Upper lobe of right lung (tissue), 1 donor: ENCODE data around the gene GPS2. TPM values are rescaled to one million over a fixed set of nuclear protein-coding genes. Genes with fewer than 3 reads are reported as not detected.
A peak's percentile ranks its signal among the peaks of the same experiment; 100 is the strongest.

Experiments
- ATAC-seq: fragments of 200-7000 bp; cut with Tn5 transposase; one replicate; pipeline ENCODE4 v1.9.1; 2020; ENCODE audit warnings: mild to moderate bottlenecking, moderate library complexity
- DNase-seq: peaks from one replicate; pipeline ENCODE4 v3.0.0-alpha.2; 2020
- H3K27ac ChIP-seq: fragments of 200-600 bp; one replicate; pipeline ENCODE4 v1.8.0; 2022
- H3K27me3 ChIP-seq: fragments of 200-600 bp; one replicate; pipeline ENCODE4 v1.8.0; 2022; ENCODE audit warnings: mild to moderate bottlenecking
- H3K36me3 ChIP-seq: fragments of 200-600 bp; one replicate; pipeline ENCODE4 v1.8.0; 2022
- H3K4me1 ChIP-seq: fragments of 200-600 bp; one replicate; pipeline ENCODE4 v1.8.0; 2022
- H3K4me3 ChIP-seq: fragments of 200-600 bp; one replicate; pipeline ENCODE4 v1.8.0; 2022; ENCODE audit warnings: mild to moderate bottlenecking
- H3K9me3 ChIP-seq: fragments of 200-600 bp; one replicate; pipeline ENCODE4 v1.8.0; 2022
- CTCF ChIP-seq: fragments of 200-600 bp; IDR thresholded peaks from one replicate; pipeline ENCODE4 v1.8.0; 2022; ENCODE audit warnings: antibody characterized with exemption
- intact Hi-C: fragments of 100-400 bp; cut with DNase I; formaldehyde crosslinking; loops from one replicate; pipeline ENCODE4 v1.11.0; 2022
- total RNA-seq: library from RNA; stranded (reverse); fragmentation: NEBNext Ultra II Directional; extraction: Animal tissue kit (Norgen Biotek cat#: 25700); gene quantifications from one replicate; pipeline ENCODE4 v1.2.1, GENCODE V29; 2021
- donor health status: DM: no; HTN: yes; CAD: no; lungs with severe emphysema.

The GPS2 gene
- total RNA-seq, 1 donor from 2014 or later = 62.9 TPM

- Histone ChIP-seq H3K27ac (no peak overlapping the region), H3K4me1 (peaks cover 9% of the 10 kb centered on the region), H3K4me3 (no peak overlapping the region), H3K36me3 (peaks cover under 1% of the 10 kb centered on the region), H3K9me3 (no peaks in the 10 kb centered on the region), H3K27me3 (no peaks in the 10 kb centered on the region)
- no peak for ATAC-seq
- DNase-seq = no peak
- intact Hi-C loops = no loop called here
- no peak for TF ChIP-seq CTCF
These were observed 11.0 kb downstream of the GPS2 start for GRCh38 chr17:7304179-7304578.

- H3K9me3 ChIP-seq = no peaks in the 10 kb centered on the region
- DNase-seq (peak; percentile 91), ATAC-seq (peak; percentile 95)
- peaks cover 34% of the 10 kb centered on the region for H3K27me3 ChIP-seq
- peaks cover 20% of the 10 kb centered on the region for H3K4me1 ChIP-seq
- intact Hi-C loops = no loop called here
- no peak overlapping the region for H3K27ac ChIP-seq
- peak; percentile 92 for TF ChIP-seq CTCF
- no peaks in the 10 kb centered on the region for H3K36me3 ChIP-seq
- H3K4me3 ChIP-seq = no peak overlapping the region
These were observed 18.8 kb downstream of the GPS2 start for GRCh38 chr17:7296189-7296861.

GRCh38 chr17:7295230-7296180, 19.7 kb downstream of the GPS2 start:
- no peak for ATAC-seq
- Histone ChIP-seq H3K4me1 (peaks cover 20% of the 10 kb centered on the region), H3K27me3 (peaks cover 37% of the 10 kb centered on the region), H3K9me3 (no peaks in the 10 kb centered on the region), H3K36me3 (no peaks in the 10 kb centered on the region), H3K27ac (no peak overlapping the region), H3K4me3 (no peak overlapping the region)
- DNase-seq = no peak
- intact Hi-C loops = no loop called here
- no peak for TF ChIP-seq CTCF

GRCh38 chr17:7294614-7295153, 20.5 kb downstream of the GPS2 start, which contains the start of gene YBX2:
Gene YBX2 (minus strand): TSS chr17:7294639. CDS start chr17:7294500, 139 bp downstream.
- DNase-seq (peak; percentile 80), ATAC-seq (peak; percentile 59)
- Histone ChIP-seq H3K4me3 (peak within 1 kb of the TSS; percentile 29), H3K27ac (no peak within 1 kb of the TSS), H3K36me3 (no peaks in the 10 kb centered on the region), H3K4me1 (peaks cover 20% of the 10 kb centered on the region), H3K27me3 (peaks cover 37% of the 10 kb centered on the region), H3K9me3 (no peaks in the 10 kb centered on the region)
- intact Hi-C loops = no loop called here
- TF ChIP-seq CTCF = no peak

- Histone ChIP-seq H3K4me1 (peaks cover 20% of the 10 kb centered on the region), H3K36me3 (no peaks in the 10 kb centered on the region), H3K27me3 (peaks cover 37% of the 10 kb centered on the region), H3K9me3 (no peaks in the 10 kb centered on the region), H3K27ac (no peak overlapping the region), H3K4me3 (peak overlapping the region; percentile 29)
- ATAC-seq (peak; percentile 3), DNase-seq (peak; percentile 80)
- intact Hi-C loops = no loop called here
- no peak for TF ChIP-seq CTCF
These were observed 21.1 kb downstream of the GPS2 start for GRCh38 chr17:7293816-7294613.
